HCT116 (cell line): ENCODE data around the gene PHF20. TPM values are rescaled to one million over a fixed set of nuclear protein-coding genes. Genes with fewer than 3 reads are reported as not detected.

ENCODE experiments used
- ATAC-seq: fragments of 200-7000 bp; cut with Tn5 transposase; 2 replicates; pipeline ENCODE4 v1.9.1; 2020; ENCODE audit warnings: mild to moderate bottlenecking, moderate library complexity
- BruUV-seq: library from RNA; stranded (reverse); fragments of 400-500 nt; replicated peaks from 2 replicates; lab custom pipeline; 2021; lab: Mats Ljungman, UMichigan
- CTCF ChIA-PET: fragments of 300-600 bp; sonication (Branson Sonifier 250); formaldehyde crosslinking; loops from one replicate; lab custom pipeline; 2021; ENCODE audit warnings: antibody characterized with exemption; lab: Charles Lee
- POLR2A ChIA-PET: fragments of 300-600, 350-600 bp; sonication (Branson Sonifier 250); formaldehyde crosslinking; loops from one replicate; lab custom pipeline; 2021; ENCODE audit warnings: antibody characterized with exemption; lab: Charles Lee
- RAD21 ChIA-PET, 2 experiments: fragments of 300-600 bp; sonication (Branson Sonifier 250); formaldehyde crosslinking; loops; one replicate each; lab custom pipeline; 2023; ENCODE audit warnings: low total read pairs in 2 of 2; ENCODE audit not compliant: uncharacterized antibody in 2 of 2, unreplicated experiment in 2 of 2, low non-redundant PET in 1 of 2; lab: Charles Lee
- DNase-seq: peaks from one replicate; pipeline ENCODE4 v3.0.0-alpha.2; 2010; ENCODE audit warnings: low read depth, low spot score
- H2AFZ ChIP-seq: fragments of 200-600 bp; shearing (Covaris generic), sonication (generic); 2 replicates; pipeline ENCODE4 v1.6.1; 2017; ENCODE audit warnings: low read depth, mixed run types, mixed read lengths, antibody characterized with exemption, low read length; ENCODE audit not compliant: poor library complexity, severe bottlenecking
- H3K27ac ChIP-seq: 2 replicates; pipeline ENCODE4 v1.5.1; 2012; ENCODE audit warnings: low read depth, low read length
- H3K27me3 ChIP-seq: fragments of 200-600 bp; sonication (generic); 2 replicates; pipeline ENCODE4 v1.6.1; 2016; ENCODE audit warnings: mixed run types, low read length, mixed read lengths; ENCODE audit not compliant: insufficient read depth
- H3K36me3 ChIP-seq, 2 experiments: fragments of 200-500 bp in 1 of 2; fragments of 200-600 bp in 1 of 2; sonication (Bioruptor generic) in 1 of 2; sonication (generic) in 1 of 2; 2 replicates each; pipeline versions ENCODE4 v1.5.1 to v1.6.1; 2014 to 2016; ENCODE audit warnings: low read length in 2 of 2, inconsistent platforms in 1 of 2, mixed read lengths in 1 of 2, mixed run types in 1 of 2; ENCODE audit not compliant: insufficient read depth in 2 of 2, control insufficient read depth in 1 of 2
- H3K4me1 ChIP-seq, 2 experiments: fragments of 200-600 bp in 1 of 2; sonication (generic) in 1 of 2; 2 replicates each; pipeline versions ENCODE4 v1.5.1 to v1.6.1; 2012 to 2017; ENCODE audit warnings: low read length in 2 of 2, inconsistent platforms in 1 of 2, mild to moderate bottlenecking in 1 of 2, mixed read lengths in 1 of 2, mixed run types in 1 of 2, moderate library complexity in 1 of 2; ENCODE audit not compliant: insufficient read depth in 2 of 2, control insufficient read depth in 1 of 2
- H3K4me2 ChIP-seq: fragments of 200-600 bp; sonication (generic); 2 replicates; pipeline ENCODE4 v1.6.1; 2017; ENCODE audit warnings: mixed run types, low read length, mixed read lengths
- H3K4me3 ChIP-seq, 2 experiments: fragments of 200-600 bp in 1 of 2; sonication (generic) in 1 of 2; replicated peaks in 1 of 2; 2 replicates each; pipeline ENCODE4 v1.5.1; 2011 to 2016; ENCODE audit warnings: low read length in 2 of 2, control low read depth in 1 of 2, low read depth in 1 of 2, mild to moderate bottlenecking in 1 of 2, mixed read lengths in 1 of 2, mixed run types in 1 of 2
- H3K79me2 ChIP-seq: fragments of 200-600 bp; sonication (generic); 2 replicates; pipeline ENCODE4 v1.6.1; 2017; ENCODE audit warnings: mild to moderate bottlenecking, mixed run types, low read length, moderate library complexity, mixed read lengths; ENCODE audit not compliant: insufficient read depth
- H3K9ac ChIP-seq: fragments of 200-600 bp; sonication (generic); 2 replicates; pipeline ENCODE4 v1.6.1; 2016; ENCODE audit warnings: low read length, mixed read lengths
- H3K9me2 ChIP-seq: fragments of 200-600 bp; sonication (generic), shearing (Covaris generic); 2 replicates; pipeline ENCODE4 v1.6.1; 2017; ENCODE audit warnings: mixed run types, mild to moderate bottlenecking, moderate library complexity; ENCODE audit not compliant: insufficient read depth
- H3K9me3 ChIP-seq, 2 experiments: fragments of 200-500 bp in 1 of 2; fragments of 200-600 bp in 1 of 2; sonication (Bioruptor generic) in 1 of 2; sonication (generic) in 1 of 2; 2 replicates each; pipeline ENCODE4 v1.6.1; 2014 to 2017; ENCODE audit warnings: low read length in 2 of 2, mixed read lengths in 2 of 2, inconsistent platforms in 1 of 2, low read depth in 1 of 2, mild to moderate bottlenecking in 1 of 2, mixed run types in 1 of 2, moderate library complexity in 1 of 2; ENCODE audit not compliant: control insufficient read depth in 1 of 2, insufficient read depth in 1 of 2
- H4K20me1 ChIP-seq: fragments of 200-600 bp; sonication (generic), shearing (Covaris generic); 2 replicates; pipeline ENCODE4 v1.6.1; 2017; ENCODE audit warnings: mixed run types, mild to moderate bottlenecking, moderate library complexity; ENCODE audit not compliant: insufficient read depth
- ATF3 ChIP-seq: IDR thresholded peaks from 2 replicates; pipeline ENCODE4 v1.6.1; 2012
- CBX3 ChIP-seq: IDR thresholded peaks from 2 replicates; pipeline ENCODE4 v1.6.1; 2012; ENCODE audit warnings: low read depth
- CEBPB ChIP-seq: IDR thresholded peaks from 2 replicates; pipeline ENCODE4 v1.6.1; 2012; ENCODE audit warnings: low read depth
- CTCF ChIP-seq, 3 experiments: fragments of 200-600 bp in 1 of 3; sonication (generic) in 1 of 3; IDR thresholded peaks in 2 of 3; conservative IDR thresholded peaks in 1 of 3; 2 replicates each; pipeline ENCODE4 v1.5.1; 2012 to 2017; ENCODE audit warnings: low read depth in 2 of 3, low read length in 2 of 3, antibody characterized with exemption in 1 of 3, borderline replicate concordance in 1 of 3, control low read depth in 1 of 3, mild to moderate bottlenecking in 1 of 3, mixed read lengths in 1 of 3, mixed run types in 1 of 3, moderate library complexity in 1 of 3; ENCODE audit not compliant: insufficient read depth in 1 of 3
- EGR1 ChIP-seq: IDR thresholded peaks from 2 replicates; pipeline ENCODE4 v1.6.1; 2012; ENCODE audit warnings: low read depth
- ELF1 ChIP-seq: IDR thresholded peaks from 2 replicates; pipeline ENCODE4 v1.6.1; 2012; ENCODE audit warnings: low read depth, borderline replicate concordance
- EZH2 ChIP-seq: fragments of 200-600 bp; sonication (generic); IDR thresholded peaks from 2 replicates; pipeline ENCODE4 v1.6.1; 2017; ENCODE audit warnings: antibody characterized with exemption, mixed run types
- EZH2phosphoT487 ChIP-seq: fragments of 200-600 bp; IDR thresholded peaks from 2 replicates; pipeline ENCODE4 v1.6.1; 2018; ENCODE audit warnings: antibody characterized with exemption, borderline replicate concordance
- FOSL1 ChIP-seq: IDR thresholded peaks from 2 replicates; pipeline ENCODE4 v1.6.1; 2012; ENCODE audit warnings: low read depth
- JUND ChIP-seq: IDR thresholded peaks from 2 replicates; pipeline ENCODE4 v1.6.1; 2012
- POLR2A ChIP-seq: IDR thresholded peaks from 2 replicates; pipeline ENCODE4 v1.7.0; 2011; ENCODE audit warnings: borderline replicate concordance; ENCODE audit not compliant: insufficient read depth, insufficient read length; ENCODE audit errors: extremely low read depth
- POLR2AphosphoS5 ChIP-seq: IDR thresholded peaks from 2 replicates; pipeline ENCODE4 v1.6.1; 2011; ENCODE audit warnings: mild to moderate bottlenecking, low read depth, low read length, moderate library complexity
- RAD21 ChIP-seq: IDR thresholded peaks from 2 replicates; pipeline ENCODE4 v1.6.1; 2012; ENCODE audit warnings: low read depth, mild to moderate bottlenecking
- SIN3A ChIP-seq: IDR thresholded peaks from 2 replicates; pipeline ENCODE4 v1.6.1; 2012; ENCODE audit warnings: low read depth
- SP1 ChIP-seq: IDR thresholded peaks from 2 replicates; pipeline ENCODE4 v1.6.1; 2012; ENCODE audit warnings: low read depth
- SRF ChIP-seq: IDR thresholded peaks from 2 replicates; pipeline ENCODE4 v1.6.1; 2012; ENCODE audit warnings: low read depth
- YY1 ChIP-seq: IDR thresholded peaks from 2 replicates; pipeline ENCODE4 v1.6.1; 2011; ENCODE audit warnings: low read length, low read depth, moderate library complexity, mild to moderate bottlenecking; ENCODE audit not compliant: insufficient replicate concordance; ENCODE audit errors: extremely low read depth
- ZBTB33 ChIP-seq: IDR thresholded peaks from 2 replicates; pipeline ENCODE4 v1.6.1; 2011; ENCODE audit warnings: mild to moderate bottlenecking, low read length, moderate library complexity; ENCODE audit not compliant: insufficient replicate concordance; ENCODE audit errors: extremely low read depth
- ZFX ChIP-seq: fragments of 450-650 bp; IDR thresholded peaks from 2 replicates; pipeline ENCODE4 v1.6.1; 2017
- ZNF274 ChIP-seq: fragments of 200-500 bp; sonication (Bioruptor generic); IDR thresholded peaks from 2 replicates; pipeline ENCODE4 v1.6.1; 2014; ENCODE audit warnings: mild to moderate bottlenecking, low read depth, low read length, inconsistent platforms
- intact Hi-C: fragments of 100-400 bp; cut with micrococcal nuclease; formaldehyde crosslinking; loops from 2 replicates; pipeline ENCODE4 v1.10.0; 2022
- total RNA-seq: library from RNA; stranded (reverse); gene quantifications from one replicate; pipeline ENCODE4 v1.2.1, GENCODE V29; 2021; ENCODE audit not compliant: unreplicated experiment

PHF20 gene
- total RNA-seq, 1 experiment from 2014 or later: 40.8 TPM

- CTCF ChIA-PET: no interaction called here
- H3K4me2 ChIP-seq: no peak overlapping the region
- H3K79me2 ChIP-seq: no peaks in the 10 kb centered on the region; the same call in none of the 2 replicates
- intact Hi-C loops: no loop called here
- no peaks in the 10 kb centered on the region for H3K9me3 ChIP-seq
- peaks cover 9 to 29% of the 10 kb centered on the region in 2 experiments for H3K4me1 ChIP-seq
- TF ChIP-seq ZNF274 (no peak), JUND (no peak), RAD21 (no peak), SRF (no peak), ZBTB33 (no peak), POLR2AphosphoS5 (no peak), CBX3 (no peak), SIN3A (no peak), FOSL1 (no peak), CTCF (IDR thresholded peaks at IDR 0.05 in 2 of 3, conservative IDR thresholded peaks at IDR 0.05 in 1 of 3; ENCODE audit: borderline replicate concordance in 1 of 3, insufficient read depth in 1 of 3, low read depth in 2 of 3, low read length in 2 of 3) (no peak), ZFX (no peak), EGR1 (no peak), POLR2A (no peak), EZH2 (no peak), ATF3 (no peak), ELF1 (no peak), CEBPB (no peak), YY1 (no peak), EZH2phosphoT487 (no peak), SP1 (no peak)
- TF ChIP-seq, all 23 proteins: peak for 0
- H3K9me2 ChIP-seq: no peaks in the 10 kb centered on the region
- H2AFZ ChIP-seq: no peak overlapping the region
- H3K4me3 ChIP-seq: no peak overlapping the region
- ChIA-PET POLR2A (interaction anchor here (0.7 to 5.5 kb wide), 3 partner anchors 67 to 371 kb away, joined by 3 to 44 read pairs (median 4); partner anchors contain the start of gene RBM39), RAD21 (no interaction called here)
- no peak overlapping the region for H3K27ac ChIP-seq
- DNase-seq: no peak
- H4K20me1 ChIP-seq: no peaks in the 10 kb centered on the region
- H3K36me3 ChIP-seq: no peaks in the 10 kb centered on the region
- no peak for ATAC-seq
- no peaks in the 10 kb centered on the region for H3K27me3 ChIP-seq
- BruUV-seq: no TSS peak
- no peak overlapping the region for H3K9ac ChIP-seq
These were observed 114.7 kb downstream of the PHF20 start for GRCh38 chr20:35886537-35886936.
